ENCODE results near the gene MBOAT1. TPM values are rescaled to one million over a fixed set of nuclear protein-coding genes. Genes with fewer than 3 reads are reported as not detected.
"Not testable (repeated sequence)": the region's sequence is repeated elsewhere in the genome, so short reads cannot be mapped to it uniquely, and the experiment has no call there.

Gene MBOAT1
- total RNA-seq, 1 experiment from 2014 or later = 2.5 TPM

DNA sequence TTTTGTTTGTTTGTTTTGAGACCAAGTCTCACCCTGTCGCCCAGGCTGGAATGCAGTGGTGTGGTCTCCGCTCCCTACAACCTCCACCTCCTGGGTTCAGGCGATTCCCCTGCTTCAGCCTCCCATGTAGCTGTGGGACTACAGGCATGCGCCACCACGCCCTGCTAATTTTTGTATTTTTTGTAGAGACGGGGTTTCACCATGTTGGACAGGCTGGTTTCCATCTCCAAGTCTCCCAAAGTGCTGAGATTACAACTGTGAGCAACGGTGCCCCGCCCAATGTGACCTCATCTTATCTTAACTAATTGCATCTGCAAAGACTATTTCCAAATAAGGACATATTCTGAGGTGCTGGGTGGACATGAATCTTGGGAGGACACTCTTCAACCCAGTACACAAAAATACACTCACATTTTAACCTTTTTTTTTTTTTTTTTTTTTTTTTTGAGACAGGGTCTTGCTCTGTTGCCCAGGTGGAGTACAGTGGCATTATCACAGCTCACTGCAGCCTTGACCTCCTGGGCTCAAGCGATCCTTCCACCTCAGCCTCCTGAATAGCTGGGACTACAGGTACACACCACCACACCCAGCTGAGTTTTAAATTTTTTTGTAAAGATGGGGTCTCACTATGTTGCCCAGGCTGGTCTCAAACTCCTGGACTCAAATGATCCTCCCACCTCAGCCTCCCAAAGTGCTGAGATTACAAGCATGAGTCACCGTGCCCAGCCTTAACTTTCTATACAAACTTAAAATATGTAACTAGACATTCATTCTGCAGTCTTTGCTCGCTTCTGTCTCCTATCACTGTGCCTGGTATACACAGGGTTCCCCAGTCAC, 72.9 kb downstream of the MBOAT1 start:
- not testable (repeated sequence) for DNase-seq, H3K36me3 ChIP-seq, H3K9me3 ChIP-seq, H3K4me3 ChIP-seq, H3K27me3 ChIP-seq

DNA sequence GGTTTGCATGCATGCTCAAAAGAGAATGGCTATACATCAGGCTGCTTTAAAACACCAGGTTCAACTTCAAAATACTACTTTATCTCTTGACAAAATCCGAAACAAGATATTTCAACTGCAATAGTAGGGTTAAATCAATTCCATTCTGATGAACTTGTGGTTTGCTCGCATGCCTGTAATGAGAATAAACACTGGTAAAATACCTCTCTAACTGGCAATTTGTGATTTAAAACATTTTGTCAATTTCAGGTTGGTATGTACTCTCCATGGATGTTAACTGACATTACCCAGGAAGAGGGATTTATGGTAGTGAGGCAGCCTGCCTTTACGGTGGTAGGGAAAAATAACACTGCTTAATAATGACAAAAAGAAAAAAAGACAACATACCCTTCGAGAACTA, 74.4 kb downstream of the MBOAT1 start:
- DNase-seq = no peak
- H3K36me3 ChIP-seq = no peaks in the 10 kb centered on the region
- no peaks in the 10 kb centered on the region for H3K27me3 ChIP-seq
- no peaks in the 10 kb centered on the region for H3K9me3 ChIP-seq
- H3K4me3 ChIP-seq = no peak overlapping the region

DNA sequence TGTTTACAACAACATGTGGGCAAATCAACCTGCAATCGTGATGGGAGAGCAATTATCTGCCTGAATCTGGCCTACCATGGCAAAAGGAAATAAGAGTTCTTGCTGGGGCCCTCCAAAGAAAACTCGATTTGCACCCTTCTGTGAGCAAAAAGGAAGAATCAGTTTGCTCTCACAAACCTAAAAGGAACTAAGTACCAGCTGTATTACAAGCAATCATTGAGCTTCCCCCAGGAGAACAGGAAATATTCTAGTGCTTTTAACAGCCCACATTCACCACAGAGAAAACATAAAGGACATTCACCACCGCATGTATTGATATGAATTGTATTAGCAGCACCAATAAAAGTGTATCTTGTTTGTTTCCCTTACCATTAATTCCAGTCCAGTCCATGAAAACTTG, 75.0 kb downstream of the MBOAT1 start:
- no peak for DNase-seq
- Histone ChIP-seq H3K27me3 (no peaks in the 10 kb centered on the region), H3K4me3 (no peak overlapping the region), H3K36me3 (no peaks in the 10 kb centered on the region), H3K9me3 (no peaks in the 10 kb centered on the region)

DNA sequence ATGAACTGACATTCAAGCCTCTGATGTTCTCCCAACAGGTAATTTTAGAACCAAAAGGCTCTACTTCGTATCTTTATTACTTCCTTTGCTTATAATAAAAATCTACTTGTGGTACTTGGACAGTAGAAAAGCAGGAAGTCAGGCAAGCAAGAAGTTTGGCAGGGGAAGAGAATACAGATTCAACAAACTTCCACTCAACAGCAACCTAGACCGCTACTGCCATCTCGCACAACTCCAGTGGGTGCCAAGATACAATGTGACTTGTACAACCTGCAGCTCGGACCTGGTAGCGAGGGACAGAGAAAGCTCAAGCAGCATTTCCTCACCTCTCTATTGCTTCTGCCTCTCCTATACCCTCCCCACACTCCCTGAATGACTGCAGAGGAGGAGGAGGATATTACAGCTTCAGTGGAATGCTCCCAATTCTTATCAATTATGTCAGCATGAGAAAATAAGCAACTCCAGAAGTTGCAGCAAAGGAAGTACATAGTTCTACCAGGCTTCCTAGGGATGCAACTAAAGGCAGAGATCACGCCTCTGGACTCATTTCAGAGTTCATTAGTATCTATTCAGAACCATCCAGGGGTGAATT, 76.5 kb downstream of the MBOAT1 start:
- DNase-seq = no peak
- Histone ChIP-seq H3K9me3 (no peaks in the 10 kb centered on the region), H3K4me3 (no peak overlapping the region), H3K36me3 (no peaks in the 10 kb centered on the region), H3K27me3 (no peaks in the 10 kb centered on the region)

DNA sequence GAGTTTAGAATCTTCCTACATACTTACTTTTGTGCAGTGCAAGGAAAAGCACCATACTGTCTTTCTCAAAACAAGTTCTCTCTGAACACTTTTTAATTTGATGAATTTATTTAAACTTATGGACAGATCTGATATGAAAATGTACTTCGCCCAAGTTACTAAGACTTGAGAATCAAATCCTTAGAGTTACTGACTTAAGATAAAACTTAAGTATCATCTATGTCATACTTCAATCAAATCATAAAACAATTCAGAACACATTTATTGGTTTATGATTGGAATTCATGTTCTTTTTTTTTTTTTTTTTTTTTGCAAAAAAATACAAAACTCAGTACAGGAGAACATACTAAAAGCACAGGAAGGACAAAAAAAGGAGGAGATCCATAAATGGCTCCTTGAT, 77.7 kb downstream of the MBOAT1 start:
- DNase-seq = no peak
- Histone ChIP-seq H3K4me3 (no peak overlapping the region), H3K36me3 (no peaks in the 10 kb centered on the region), H3K27me3 (no peaks in the 10 kb centered on the region), H3K9me3 (no peaks in the 10 kb centered on the region)

DNA sequence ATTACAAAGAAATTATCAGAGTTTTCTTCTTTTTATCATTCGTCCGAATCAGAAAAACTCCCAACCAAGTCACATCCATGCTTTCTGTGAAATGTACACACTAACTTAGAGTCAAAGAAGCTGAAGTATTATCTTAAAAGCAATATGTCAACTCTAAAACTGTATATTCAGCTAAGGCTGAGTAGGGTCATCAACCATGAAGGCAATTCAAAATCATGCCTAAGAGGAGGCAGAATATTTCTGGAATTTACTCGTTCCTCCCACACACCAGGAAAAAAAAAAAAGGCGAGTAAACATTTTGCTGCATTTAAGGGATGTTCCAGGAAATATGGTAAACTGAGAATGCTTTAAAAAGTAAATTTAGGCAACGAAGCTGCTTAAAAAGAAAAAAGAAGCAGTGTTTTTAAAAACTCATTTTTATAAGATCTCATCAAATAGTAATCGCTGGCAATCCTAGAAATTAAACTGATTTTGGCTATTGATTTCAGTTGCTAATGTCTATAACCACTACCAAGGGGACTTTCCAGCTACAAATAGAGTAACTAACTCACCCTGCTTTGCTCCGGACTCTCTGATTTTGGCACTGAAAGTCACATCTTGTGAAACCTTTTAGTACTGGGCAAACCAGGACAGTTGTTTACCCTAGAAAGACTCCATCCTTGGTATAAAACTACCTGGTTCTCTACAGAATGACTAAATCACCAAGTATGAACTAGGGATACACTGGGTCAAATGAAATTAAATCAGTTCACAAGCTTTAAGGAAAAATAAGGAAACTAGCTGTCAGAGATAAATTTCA, 82.8 kb downstream of the MBOAT1 start:
- DNase-seq = no peak
- H3K27me3 ChIP-seq = no peaks in the 10 kb centered on the region
- no peaks in the 10 kb centered on the region for H3K9me3 ChIP-seq
- H3K4me3 ChIP-seq = no peak overlapping the region
- H3K36me3 ChIP-seq = no peaks in the 10 kb centered on the region

DNA sequence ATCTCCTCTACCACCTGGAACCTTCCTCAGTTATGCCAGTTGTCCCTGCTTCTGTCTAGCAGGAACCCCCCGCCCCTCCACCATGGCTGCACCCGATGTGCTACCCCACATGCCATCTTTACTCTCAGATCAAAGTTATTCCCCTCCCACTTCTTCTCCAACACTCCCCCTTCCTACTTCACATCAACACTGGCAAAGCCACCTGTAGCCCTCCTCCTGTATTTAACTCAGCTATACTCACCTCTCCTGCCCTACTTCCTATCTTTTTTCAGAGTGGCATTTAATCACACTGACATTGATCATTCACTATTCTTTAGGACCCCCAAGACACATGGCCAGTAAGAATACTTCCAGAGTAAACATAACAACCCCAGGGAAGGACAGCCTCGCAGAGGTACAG, 84.3 kb downstream of the MBOAT1 start:
- Histone ChIP-seq H3K4me3 (no peak overlapping the region), H3K36me3 (no peaks in the 10 kb centered on the region), H3K27me3 (no peaks in the 10 kb centered on the region), H3K9me3 (no peaks in the 10 kb centered on the region)
- DNase-seq = no peak

DNA sequence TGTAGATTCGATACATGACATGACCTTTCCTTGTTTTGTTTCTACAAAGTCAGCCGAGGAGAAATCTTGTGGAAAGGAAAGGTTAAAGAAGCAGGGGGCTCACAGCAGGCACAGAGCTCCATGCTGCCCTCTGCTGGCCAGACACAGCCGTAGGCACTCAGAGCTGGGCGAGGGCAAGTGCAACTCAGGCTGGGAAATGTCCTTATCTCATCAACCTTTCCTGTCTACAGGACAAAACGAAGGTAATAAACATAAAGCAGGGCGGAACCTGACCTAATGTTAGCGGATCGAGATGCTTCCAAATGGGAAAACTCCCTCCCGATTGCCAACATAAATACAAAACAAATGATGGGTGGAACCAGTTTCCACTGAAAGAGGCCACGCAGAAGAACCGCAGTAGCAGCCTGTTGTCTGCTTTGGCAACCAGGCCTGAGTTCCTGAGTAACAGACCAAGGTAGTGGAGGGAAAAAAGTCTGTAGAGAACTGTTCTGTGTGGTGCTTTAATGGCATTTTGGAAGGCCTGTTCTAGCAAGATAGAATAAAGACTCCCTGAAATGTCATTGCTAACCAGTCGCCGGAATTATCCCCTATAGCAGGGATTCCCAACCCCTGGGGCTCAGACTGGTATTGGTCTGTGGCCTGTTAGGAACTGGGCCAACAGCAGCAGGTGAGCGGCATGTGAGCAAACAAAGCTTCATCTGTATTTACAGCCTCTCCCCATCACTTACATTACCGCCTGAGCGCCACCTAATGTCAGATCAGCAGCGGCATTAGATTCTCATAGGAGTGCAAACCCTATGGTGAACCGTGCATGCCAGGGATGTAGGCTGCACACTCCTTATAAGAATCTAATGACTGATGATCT, 85.2 kb downstream of the MBOAT1 start:
- Histone ChIP-seq H3K4me3 (no peak overlapping the region), H3K36me3 (no peaks in the 10 kb centered on the region), H3K27me3 (no peaks in the 10 kb centered on the region), H3K9me3 (no peaks in the 10 kb centered on the region)
- DNase-seq = peak; percentile 30

DNA sequence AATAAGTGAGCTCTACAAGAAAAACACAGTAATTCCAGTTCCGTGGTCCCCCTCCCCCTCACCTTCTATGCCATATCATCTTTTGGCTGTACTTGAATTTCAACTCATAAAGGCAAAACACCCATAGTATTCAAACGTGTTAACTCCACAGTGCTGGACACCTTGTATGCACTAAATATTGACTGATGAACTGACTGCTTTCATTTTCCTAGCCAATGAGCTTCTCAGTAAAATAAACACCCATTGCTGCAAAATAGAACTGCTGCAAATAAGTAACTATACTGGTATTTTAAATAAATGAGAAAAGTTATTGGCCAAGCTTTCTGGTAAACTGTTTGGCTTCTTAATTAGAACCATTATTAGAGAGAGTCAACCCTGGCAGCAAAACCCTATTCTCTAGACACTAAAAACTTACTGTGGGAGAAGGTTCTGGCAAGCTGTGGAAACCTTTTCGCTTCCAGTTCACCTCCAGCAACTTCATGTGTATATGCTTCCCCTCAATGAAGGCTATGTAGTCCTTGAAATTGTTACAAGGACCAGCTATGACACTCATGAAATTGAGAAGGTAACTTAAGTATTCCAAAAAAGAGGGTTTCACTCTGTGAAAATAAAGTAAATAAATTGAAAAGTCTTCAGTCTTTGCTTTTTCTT, 86.0 kb downstream of the MBOAT1 start:
- no peaks in the 10 kb centered on the region for H3K27me3 ChIP-seq
- no peak overlapping the region for H3K4me3 ChIP-seq
- H3K36me3 ChIP-seq = no peaks in the 10 kb centered on the region
- H3K9me3 ChIP-seq = no peaks in the 10 kb centered on the region
- no peak for DNase-seq

DNA sequence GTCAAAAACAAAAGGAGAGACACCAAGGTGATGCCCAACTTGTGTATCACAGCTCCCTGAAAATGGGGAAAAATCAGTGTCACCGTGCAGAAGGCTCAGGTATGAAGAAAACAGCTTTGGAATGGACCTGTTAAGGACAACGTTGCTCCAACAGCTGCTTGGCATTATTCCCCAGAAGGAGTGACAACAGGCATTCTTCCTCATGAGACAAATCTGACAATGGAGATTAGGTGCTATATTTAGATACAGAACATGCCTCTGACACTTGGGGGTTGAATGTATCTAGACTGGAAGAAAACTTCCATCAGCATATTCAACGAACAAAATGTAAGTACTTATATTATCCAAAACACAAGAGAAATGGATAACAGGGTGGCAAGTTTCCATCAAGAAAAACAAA, 87.7 kb downstream of the MBOAT1 start:
- H3K9me3 ChIP-seq = no peaks in the 10 kb centered on the region

DNA sequence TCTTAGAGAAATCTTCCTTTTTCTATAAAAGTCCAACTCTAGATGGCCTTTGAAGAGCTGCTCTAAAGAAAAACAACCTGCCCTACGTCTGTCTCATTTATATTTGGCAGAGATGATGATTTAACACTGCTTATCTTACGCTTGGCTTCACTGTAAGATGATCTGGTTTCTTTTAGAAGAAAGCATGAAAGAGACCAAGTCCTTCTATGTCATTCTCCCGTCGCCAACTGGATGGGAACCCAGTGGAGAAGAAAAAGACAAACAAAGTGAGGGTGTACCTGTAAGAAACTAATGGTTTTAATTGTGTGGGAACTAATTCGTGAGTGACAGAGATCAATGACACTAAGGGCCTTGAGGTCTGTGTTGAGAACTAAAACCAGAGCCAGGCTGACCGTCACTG, 92.8 kb downstream of the MBOAT1 start:
- H3K4me3 ChIP-seq = no peak overlapping the region
- H3K9me3 ChIP-seq = no peaks in the 10 kb centered on the region
- H3K36me3 ChIP-seq = no peaks in the 10 kb centered on the region
- no peak for DNase-seq
- H3K27me3 ChIP-seq = no peaks in the 10 kb centered on the region

More for the DNA sequence above, 87.7 kb downstream of the MBOAT1 start:
- no peaks in the 10 kb centered on the region for H3K36me3 ChIP-seq
- no peak overlapping the region for H3K4me3 ChIP-seq
- H3K27me3 ChIP-seq = no peaks in the 10 kb centered on the region
- no peak for DNase-seq

DNA sequence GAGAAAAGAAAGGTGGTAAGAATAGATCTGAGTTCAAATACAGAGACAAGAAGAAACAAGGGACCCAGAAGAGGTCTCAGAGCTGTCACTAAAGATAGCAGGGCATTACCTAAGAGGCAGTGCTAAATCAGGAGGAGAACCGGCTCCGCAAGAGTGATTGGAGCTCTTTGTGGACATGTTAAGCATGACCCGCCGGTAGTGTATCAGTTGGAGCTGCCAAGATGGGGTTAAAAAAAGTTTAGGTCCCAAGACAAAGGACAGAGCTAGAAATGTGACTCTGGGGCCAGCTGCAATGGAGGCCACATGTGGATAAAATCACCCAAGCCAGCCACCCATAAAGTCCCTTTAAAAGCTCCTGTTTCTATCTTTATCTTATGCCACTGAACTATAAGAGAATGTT, 93.4 kb downstream of the MBOAT1 start:
- H3K36me3 ChIP-seq = no peaks in the 10 kb centered on the region

DNA sequence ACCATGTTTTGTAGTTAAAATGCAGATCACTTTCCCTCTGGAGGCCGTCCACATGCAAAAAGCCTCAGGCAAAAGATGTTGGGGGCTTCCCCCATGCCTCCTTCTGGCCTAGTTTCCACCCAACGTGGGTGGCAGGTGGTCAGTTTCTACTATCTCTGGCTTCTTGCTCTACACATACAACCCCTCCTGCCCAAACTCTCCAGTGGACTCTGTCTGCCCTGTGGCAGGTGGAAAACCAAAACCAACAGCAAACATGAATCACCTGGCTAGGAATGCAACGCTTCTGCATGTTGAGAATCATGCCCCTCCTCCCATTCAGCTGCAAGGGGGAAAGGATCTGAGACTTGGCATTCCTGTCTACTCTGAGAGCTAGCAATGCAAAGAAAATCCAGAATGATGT, 94.8 kb downstream of the MBOAT1 start:
- no peak overlapping the region for H3K4me3 ChIP-seq
- no peak for DNase-seq
- H3K9me3 ChIP-seq = no peaks in the 10 kb centered on the region
- H3K36me3 ChIP-seq = no peaks in the 10 kb centered on the region
- no peaks in the 10 kb centered on the region for H3K27me3 ChIP-seq

More for the DNA sequence above, 93.4 kb downstream of the MBOAT1 start:
- DNase-seq = no peak
- no peaks in the 10 kb centered on the region for H3K9me3 ChIP-seq
- H3K4me3 ChIP-seq = no peak overlapping the region
- no peaks in the 10 kb centered on the region for H3K27me3 ChIP-seq

DNA sequence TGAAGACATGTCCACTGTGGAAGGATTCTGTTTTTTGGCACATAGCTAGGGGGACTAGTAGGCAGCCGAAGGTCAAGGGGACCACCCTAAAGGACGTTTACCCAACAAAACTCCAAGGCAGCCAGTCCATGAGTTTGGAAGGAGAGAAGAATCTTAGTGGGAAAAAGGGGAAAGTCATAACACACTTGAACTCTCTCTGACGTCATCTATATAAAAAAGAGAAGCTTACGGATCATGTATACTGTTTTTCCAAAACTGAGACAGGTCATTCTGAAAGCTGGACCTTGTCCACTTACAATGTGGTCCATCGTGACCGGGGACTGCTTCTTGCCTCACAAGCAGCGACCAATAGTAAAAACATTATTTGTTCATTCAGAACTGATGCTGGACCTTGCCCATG, 95.5 kb downstream of the MBOAT1 start:
- Histone ChIP-seq H3K4me3 (no peak overlapping the region), H3K9me3 (no peaks in the 10 kb centered on the region), H3K27me3 (no peaks in the 10 kb centered on the region), H3K36me3 (no peaks in the 10 kb centered on the region)
- DNase-seq = no peak

DNA sequence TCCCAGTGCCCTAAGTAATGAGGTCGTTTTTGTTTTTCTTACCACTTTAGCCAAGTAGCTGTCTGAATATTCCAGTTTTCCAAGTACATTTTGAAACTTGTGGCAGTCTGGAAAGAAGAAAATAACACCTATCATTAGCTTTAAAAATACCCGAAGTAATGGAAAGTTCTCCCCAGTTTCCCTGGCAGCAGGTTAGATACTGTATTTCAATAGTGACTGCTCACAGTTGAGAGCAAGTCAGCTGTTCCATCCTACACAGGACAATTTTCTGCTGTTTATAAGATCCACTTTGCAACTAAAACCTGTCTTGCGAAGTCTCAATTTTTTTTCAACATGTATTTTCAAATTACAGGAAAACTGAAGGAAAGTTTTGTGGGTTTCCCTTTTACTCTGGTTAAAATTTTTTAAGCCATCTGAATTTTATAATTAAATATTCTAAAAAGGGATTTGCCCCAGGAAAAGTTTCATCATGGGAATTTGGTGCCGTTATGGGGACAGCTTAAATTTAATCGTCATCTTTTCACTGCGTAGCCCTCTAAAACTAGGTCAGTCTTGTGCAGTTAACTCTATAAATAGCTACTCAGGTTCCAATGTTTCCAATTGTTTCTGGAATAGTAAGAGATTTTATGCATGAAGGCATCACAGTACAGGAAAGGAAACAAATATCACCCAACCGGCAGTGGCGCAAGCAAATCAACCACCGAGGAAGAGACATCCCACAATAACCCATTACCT, 96.9 kb downstream of the MBOAT1 start:
- H3K4me3 ChIP-seq = no peak overlapping the region
- H3K27me3 ChIP-seq = no peaks in the 10 kb centered on the region
- H3K36me3 ChIP-seq = no peaks in the 10 kb centered on the region
- no peaks in the 10 kb centered on the region for H3K9me3 ChIP-seq
- DNase-seq = no peak
